Spleen (tissue), 7 donors: ENCODE measurements around the gene HMGXB3.

ENCODE experiments used
- CTCF ChIP-seq, 11 experiments: fragments of 200-600 bp in 7 of 11; fragments of 450-650 bp in 4 of 11; sonication (generic) in 4 of 11; IDR thresholded peaks in 8 of 11; conservative IDR thresholded peaks in 3 of 11; 1 replicate in 7 of 11; 2 replicates in 4 of 11; pipeline versions ENCODE4 v1.4.0 to v1.8.0; 2016 to 2021; ENCODE audit warnings: antibody characterized with exemption in 11 of 11, inconsistent platforms in 4 of 11, mild to moderate bottlenecking in 1 of 11
- POLR2A ChIP-seq, 3 donors: fragments of 450-650 bp; IDR thresholded peaks; one replicate each; pipeline ENCODE4 v1.5.1; 2017; ENCODE audit warnings: antibody characterized with exemption in 3 of 3, mild to moderate bottlenecking in 1 of 3
- donor health status: DM: no; HTN: no; CAD: no; lungs with moderate emphysema.
- donor health status: DM: no; HTN: no; CAD: no.
- donor health status: DM: no; HTN: no; CAD: no.

GRCh38 chr5:150059623-150060022 is 59.1 kb downstream of the HMGXB3 start:
- no peak for TF ChIP-seq CTCF (IDR thresholded peaks at IDR 0.05 in 8 of 11, conservative IDR thresholded peaks at IDR 0.05 in 3 of 11)
- no peak for TF ChIP-seq POLR2A (IDR thresholded peaks at IDR 0.05)
